Measurements from ENCODE around the gene SYT13. TPM values are rescaled to one million over a fixed set of nuclear protein-coding genes. Genes with fewer than 3 reads are reported as not detected.

SYT13 gene
- total and polyA plus RNA-seq, 9 donors, result 0.13 to 1.0 (median 0.43) TPM; not detected in 4

GRCh38 chr11:45273509-45273908 is 12.6 kb downstream of the SYT13 start:
- intact Hi-C loops (cut with DNase I), result no loop called here
- no peak for DNase-seq
- H3K27ac ChIP-seq, result no peak overlapping the region
- H3K4me1 ChIP-seq (ENCODE audit: insufficient read depth), result no peaks in the 10 kb centered on the region
- H3K9me3 ChIP-seq, result no peaks in the 10 kb centered on the region
- no peaks in the 10 kb centered on the region for H3K36me3 ChIP-seq
- WGBS, 3 donors, result 59 to 73% (median 64%) methylated on average over 6 of the region's 6 CpGs
- no peak overlapping the region for H3K4me3 ChIP-seq
- no peaks in the 10 kb centered on the region for H3K27me3 ChIP-seq
- no peak for TF ChIP-seq EP300 (IDR thresholded peaks at IDR 0.05)
- TF ChIP-seq CTCF (IDR thresholded peaks at IDR 0.05), result no peak
- TF ChIP-seq POLR2A (IDR thresholded peaks at IDR 0.05), result no peak

- Histone ChIP-seq H3K4me3 (no peak overlapping the region), H3K36me3 (no peaks in the 10 kb centered on the region), H3K9me3 (no peaks in the 10 kb centered on the region), H3K27me3 (no peaks in the 10 kb centered on the region), H3K4me1 (ENCODE audit: insufficient read depth) (no peaks in the 10 kb centered on the region), H3K27ac (no peak overlapping the region)
- no peak for DNase-seq
- TF ChIP-seq CTCF (IDR thresholded peaks at IDR 0.05) (no peak), EP300 (IDR thresholded peaks at IDR 0.05) (no peak), POLR2A (IDR thresholded peaks at IDR 0.05) (no peak)
- intact Hi-C loops (cut with DNase I), result no loop called here
- WGBS, 3 donors, result 59 to 65% (median 61%) methylated on average over 2 of the region's 2 CpGs
Observed at GRCh38 chr11:45272701-45273100, 13.4 kb downstream of the SYT13 start.

GRCh38 chr11:45270946-45271716 is 15.0 kb downstream of the SYT13 start:
- Histone ChIP-seq H3K4me3 (no peak overlapping the region), H3K27ac (no peak overlapping the region), H3K9me3 (no peaks in the 10 kb centered on the region), H3K36me3 (no peaks in the 10 kb centered on the region), H3K27me3 (no peaks in the 10 kb centered on the region), H3K4me1 (ENCODE audit: insufficient read depth) (no peaks in the 10 kb centered on the region)
- DNase-seq, result no peak
- intact Hi-C loops (cut with DNase I), result no loop called here
- TF ChIP-seq EP300 (IDR thresholded peaks at IDR 0.05) (no peak), CTCF (IDR thresholded peaks at IDR 0.05) (no peak), POLR2A (IDR thresholded peaks at IDR 0.05) (no peak)
- 65 to 72% (median 67%) methylated on average over 4 of the region's 4 CpGs for WGBS, 3 donors

- no peaks in the 10 kb centered on the region for H3K9me3 ChIP-seq
- H3K36me3 ChIP-seq, result no peaks in the 10 kb centered on the region
- intact Hi-C loops (cut with DNase I), result no loop called here
- H3K27me3 ChIP-seq, result no peaks in the 10 kb centered on the region
- H3K27ac ChIP-seq, result no peak overlapping the region
- H3K4me3 ChIP-seq, result no peak overlapping the region
- TF ChIP-seq CTCF (IDR thresholded peaks at IDR 0.05) (no peak), POLR2A (IDR thresholded peaks at IDR 0.05) (no peak), EP300 (IDR thresholded peaks at IDR 0.05) (no peak)
- H3K4me1 ChIP-seq (ENCODE audit: insufficient read depth), result no peaks in the 10 kb centered on the region
- DNase-seq, result no peak
Observed at GRCh38 chr11:45269678-45270077, 16.5 kb downstream of the SYT13 start.
